MM.1S (cell line): ENCODE data around the gene DGAT2.

Experiments
- DNase-seq: peaks from one replicate; pipeline ENCODE4 v3.0.0-alpha.2; 2015
- H2AFZ ChIP-seq: fragments of 300-600 bp; sonication (generic); 2 replicates; pipeline ENCODE4 v1.6.0; 2016; ENCODE audit warnings: antibody characterized with exemption, low read length
- H3F3A ChIP-seq: fragments of 300-600 bp; sonication (generic); 2 replicates; pipeline ENCODE4 v1.6.1; 2016; ENCODE audit warnings: mild to moderate bottlenecking, antibody characterized with exemption, low read length, moderate library complexity, mixed read lengths; ENCODE audit not compliant: insufficient read depth
- H3K27ac ChIP-seq: fragments of 300-600 bp; sonication (generic); 2 replicates; pipeline ENCODE4 v1.5.1; 2016; ENCODE audit warnings: mild to moderate bottlenecking, low read length
- H3K27me3 ChIP-seq: fragments of 300-600 bp; sonication (generic); replicated peaks from 2 replicates; pipeline ENCODE4 v1.6.0; 2016; ENCODE audit warnings: low read length; ENCODE audit not compliant: insufficient read depth
- H3K36me3 ChIP-seq: fragments of 300-600 bp; sonication (generic); replicated peaks from 2 replicates; pipeline ENCODE4 v1.6.1; 2016; ENCODE audit warnings: mild to moderate bottlenecking, low read length, mixed read lengths; ENCODE audit not compliant: insufficient read depth
- H3K4me1 ChIP-seq: fragments of 300-600 bp; sonication (generic); 2 replicates; pipeline ENCODE4 v1.6.1; 2016; ENCODE audit warnings: low read length, mixed read lengths
- H3K4me2 ChIP-seq: fragments of 300-600 bp; sonication (generic); 2 replicates; pipeline ENCODE4 v1.6.0; 2016; ENCODE audit warnings: low read depth, low read length
- H3K4me3 ChIP-seq: fragments of 300-600 bp; sonication (generic); 2 replicates; pipeline ENCODE4 v1.5.1; 2016; ENCODE audit warnings: low read length, mixed read lengths
- H3K79me2 ChIP-seq: fragments of 300-600 bp; sonication (generic); 2 replicates; pipeline ENCODE4 v1.6.1; 2016; ENCODE audit warnings: mixed run types, low read length, mixed read lengths
- H3K9ac ChIP-seq: fragments of 300-600 bp; sonication (generic); 2 replicates; pipeline ENCODE4 v1.6.1; 2016; ENCODE audit warnings: low read length, mixed read lengths
- H3K9me2 ChIP-seq: fragments of 300-600 bp; sonication (generic); replicated peaks from 2 replicates; pipeline ENCODE4 v1.6.1; 2016; ENCODE audit warnings: mild to moderate bottlenecking, low read length, mixed read lengths; ENCODE audit not compliant: insufficient read depth
- H3K9me3 ChIP-seq: fragments of 300-600 bp; sonication (generic); replicated peaks from 2 replicates; pipeline ENCODE4 v1.6.1; 2016; ENCODE audit warnings: mild to moderate bottlenecking, low read length, mixed read lengths; ENCODE audit not compliant: insufficient read depth
- H4K20me1 ChIP-seq: fragments of 300-600 bp; sonication (generic); 2 replicates; pipeline ENCODE4 v1.6.1; 2016; ENCODE audit warnings: mild to moderate bottlenecking, low read length, moderate library complexity, mixed read lengths; ENCODE audit not compliant: insufficient read depth
- EZH2 ChIP-seq: fragments of 300-600 bp; sonication (generic); optimal IDR thresholded peaks from 2 replicates; pipeline ENCODE3; 2017; ENCODE audit warnings: low read depth, mild to moderate bottlenecking, antibody characterized with exemption, low read length, mixed read lengths
- EZH2phosphoT487 ChIP-seq: fragments of 300-600 bp; sonication (generic); IDR thresholded peaks from 2 replicates; pipeline ENCODE4 v1.6.1; 2018; ENCODE audit warnings: antibody characterized with exemption, low read length
- TF ChIP-seq, protein P1 (sequence below): fragments of 300-600 bp; sonication (generic); IDR thresholded peaks from 2 replicates; pipeline ENCODE4 v1.5.1; 2016; ENCODE audit warnings: antibody characterized with exemption, low read length, mixed read lengths

The DGAT2 gene

DNA sequence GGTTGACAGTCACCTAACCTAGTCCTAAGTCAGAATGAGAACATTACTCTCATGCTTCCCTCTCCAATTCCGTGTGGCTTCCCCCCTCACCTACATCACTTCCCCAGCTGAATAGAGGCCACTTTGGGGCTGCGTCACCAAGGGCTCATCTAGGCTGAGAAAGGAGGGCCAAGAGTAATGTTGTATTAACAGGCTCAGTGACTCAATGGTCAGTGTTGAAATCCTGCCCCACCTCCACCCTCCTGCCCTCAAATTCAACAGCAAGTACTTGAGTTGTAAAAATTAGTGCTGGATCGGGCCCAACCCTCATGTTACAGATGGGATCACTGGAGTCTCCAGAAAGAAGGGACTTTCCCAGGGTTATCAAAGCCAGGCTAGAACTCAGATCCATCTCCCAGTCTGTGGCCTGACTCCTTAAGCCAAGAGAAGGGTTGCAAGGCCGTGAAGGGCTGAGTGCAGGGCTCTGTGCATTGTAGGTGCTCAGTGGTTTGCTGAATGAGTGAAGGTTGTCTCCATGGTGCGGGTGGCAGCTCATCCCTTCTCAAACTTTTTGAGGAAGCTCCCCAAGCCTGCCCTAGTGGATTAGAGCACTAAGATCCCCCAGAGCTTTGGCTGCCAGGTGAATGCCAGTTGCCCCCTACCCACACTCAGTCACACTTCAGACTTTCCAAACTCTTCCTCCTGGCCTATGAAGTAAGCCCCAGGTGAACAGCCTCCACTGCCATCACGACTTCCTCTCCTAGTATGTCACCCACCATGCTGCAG lies 3.2 kb downstream of the DGAT2 start:
- H3K9ac ChIP-seq, result no peak overlapping the region
- H2AFZ ChIP-seq, result no peak overlapping the region
- no peaks in the 10 kb centered on the region for H3K9me3 ChIP-seq
- no peaks in the 10 kb centered on the region for H3K9me2 ChIP-seq
- H3K79me2 ChIP-seq, result peaks cover 7% of the 10 kb centered on the region
- no peak overlapping the region for H3K4me2 ChIP-seq
- no peaks in the 10 kb centered on the region for H3F3A ChIP-seq
- no peaks in the 10 kb centered on the region for H3K27me3 ChIP-seq
- no peaks in the 10 kb centered on the region for H3K36me3 ChIP-seq
- H3K4me1 ChIP-seq, result peaks cover 25% of the 10 kb centered on the region
- TF ChIP-seq EZH2, result no peak
- TF ChIP-seq EZH2phosphoT487, result no peak
- TF ChIP-seq, protein P1, sequence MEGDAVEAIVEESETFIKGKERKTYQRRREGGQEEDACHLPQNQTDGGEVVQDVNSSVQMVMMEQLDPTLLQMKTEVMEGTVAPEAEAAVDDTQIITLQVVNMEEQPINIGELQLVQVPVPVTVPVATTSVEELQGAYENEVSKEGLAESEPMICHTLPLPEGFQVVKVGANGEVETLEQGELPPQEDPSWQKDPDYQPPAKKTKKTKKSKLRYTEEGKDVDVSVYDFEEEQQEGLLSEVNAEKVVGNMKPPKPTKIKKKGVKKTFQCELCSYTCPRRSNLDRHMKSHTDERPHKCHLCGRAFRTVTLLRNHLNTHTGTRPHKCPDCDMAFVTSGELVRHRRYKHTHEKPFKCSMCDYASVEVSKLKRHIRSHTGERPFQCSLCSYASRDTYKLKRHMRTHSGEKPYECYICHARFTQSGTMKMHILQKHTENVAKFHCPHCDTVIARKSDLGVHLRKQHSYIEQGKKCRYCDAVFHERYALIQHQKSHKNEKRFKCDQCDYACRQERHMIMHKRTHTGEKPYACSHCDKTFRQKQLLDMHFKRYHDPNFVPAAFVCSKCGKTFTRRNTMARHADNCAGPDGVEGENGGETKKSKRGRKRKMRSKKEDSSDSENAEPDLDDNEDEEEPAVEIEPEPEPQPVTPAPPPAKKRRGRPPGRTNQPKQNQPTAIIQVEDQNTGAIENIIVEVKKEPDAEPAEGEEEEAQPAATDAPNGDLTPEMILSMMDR, result no peak
- H3K27ac ChIP-seq, result no peak overlapping the region
- no peaks in the 10 kb centered on the region for H4K20me1 ChIP-seq
- DNase-seq, result no peak
- H3K4me3 ChIP-seq, result no peak overlapping the region

GRCh38 chr11:75773595-75774353 lies 5.2 kb downstream of the DGAT2 start:
- H3K9me3 ChIP-seq, result no peaks in the 10 kb centered on the region
- H3K4me1 ChIP-seq, result peaks cover 19% of the 10 kb centered on the region
- 0 out of 2 replicates have a peak overlapping the region, but pooled peaks have one; percentile 3 for H3K4me2 ChIP-seq

DNA sequence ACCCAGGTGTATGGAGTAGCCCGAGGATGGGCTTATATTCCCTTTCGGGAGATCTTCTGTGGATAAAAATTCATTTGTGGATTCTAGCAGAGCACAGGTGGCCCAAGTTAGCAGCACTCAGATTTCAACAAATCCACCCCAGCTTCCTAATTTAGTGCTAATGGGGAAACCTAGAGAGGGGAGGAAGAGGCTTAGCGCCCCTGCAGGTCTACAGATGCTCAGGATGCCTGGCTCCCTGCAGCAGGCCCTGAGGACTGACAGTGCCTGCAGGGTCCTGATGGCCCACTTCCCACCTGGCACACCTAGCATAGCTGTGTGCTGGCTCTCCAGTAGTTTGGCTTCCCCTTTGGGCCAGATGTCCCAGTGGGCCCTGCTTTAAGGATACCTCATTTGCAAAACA lies 6.5 kb downstream of the DGAT2 start:
- Histone ChIP-seq H3K36me3 (no peaks in the 10 kb centered on the region), H3F3A (no peaks in the 10 kb centered on the region), H4K20me1 (no peaks in the 10 kb centered on the region), H3K9me2 (no peaks in the 10 kb centered on the region), H3K79me2 (no peaks in the 10 kb centered on the region; the same call in 1 of the 2 replicates), H2AFZ (no peak overlapping the region), H3K4me3 (no peak overlapping the region), H3K27me3 (no peaks in the 10 kb centered on the region), H3K9ac (no peak overlapping the region), H3K4me2 (no peak overlapping the region), H3K27ac (no peak overlapping the region), H3K4me1 (peaks cover 12% of the 10 kb centered on the region), H3K9me3 (no peaks in the 10 kb centered on the region)
- no peak for DNase-seq
- TF ChIP-seq EZH2phosphoT487 (no peak), EZH2 (no peak)
- TF ChIP-seq, protein P1, result no peak

More at GRCh38 chr11:75773595-75774353, 5.2 kb downstream of the DGAT2 start:
- H3K27me3 ChIP-seq, result no peaks in the 10 kb centered on the region
- H3K36me3 ChIP-seq, result no peaks in the 10 kb centered on the region
- peak overlapping the region; percentile 11; the same call in 1 of the 2 replicates for H3K27ac ChIP-seq
- H3K9me2 ChIP-seq, result no peaks in the 10 kb centered on the region
- no peak overlapping the region for H3K4me3 ChIP-seq
- no peaks in the 10 kb centered on the region for H4K20me1 ChIP-seq
- peaks cover 6% of the 10 kb centered on the region for H3K79me2 ChIP-seq
- H3F3A ChIP-seq, result no peaks in the 10 kb centered on the region
- no peak overlapping the region for H2AFZ ChIP-seq
- TF ChIP-seq EZH2phosphoT487, result no peak
- no peak for TF ChIP-seq EZH2
- TF ChIP-seq, protein P1, result no peak
- no peak overlapping the region for H3K9ac ChIP-seq
- peak; percentile 23 for DNase-seq
